K562 (cell line): ENCODE measurements around the gene HCAR1. TPM values are rescaled to one million over a fixed set of nuclear protein-coding genes. Genes with fewer than 3 reads are reported as not detected.

ENCODE experiments used
- ATAC-seq: fragments of 200-7000 bp; cut with Tn5 transposase; 3 replicates; pipeline ENCODE4 v1.9.1; 2020; ENCODE audit warnings: moderate library complexity
- BruUV-seq: library from RNA; stranded (reverse); fragments of 400-500 nt; replicated peaks from 2 replicates; lab custom pipeline; 2021; lab: Mats Ljungman, UMichigan
- CTCF ChIA-PET: fragments of 300-600 bp; formaldehyde crosslinking; extraction: SDS; loops from one replicate; lab custom pipeline; 2021; ENCODE audit warnings: low intra/inter-chr PET ratio; lab: Yijun Ruan, JAX
- POLR2A ChIA-PET: fragments of 300-600, 350-650 bp; sonication (Branson Sonifier 250); formaldehyde crosslinking; extraction: SDS; loops from one replicate; lab custom pipeline; 2021; ENCODE audit warnings: antibody characterized with exemption, inconsistent platforms; lab: Yijun Ruan, JAX
- DNase-seq, 4 experiments: peaks; one replicate each; pipeline versions ENCODE4 v3.0.0 to v3.0.0-alpha.2; 2011 to 2018; ENCODE audit warnings: low spot score in 3 of 4, mixed read lengths in 3 of 4; ENCODE audit errors: extremely low read depth in 1 of 4
- FAIRE-seq: peaks from 2 replicates; lab custom pipeline; 2011; peaks lifted over from hg19 to GRCh38; lab: Jason Lieb, UNC
- H2AFZ ChIP-seq: 2 replicates; pipeline ENCODE4 v1.6.0; 2011; ENCODE audit warnings: low read depth, low read length, control low read depth, inconsistent platforms
- H3K27ac ChIP-seq: fragments of 200-600 bp; 3 replicates; pipeline ENCODE4 v1.8.0; 2011; ENCODE audit warnings: low read depth, mild to moderate bottlenecking, control low read depth, inconsistent platforms, low read length, moderate library complexity, mixed read lengths; ENCODE audit errors: extremely low read depth
- H3K27me3 ChIP-seq, 2 experiments: fragments of 300-600 bp in 1 of 2; 2 replicates in 1 of 2; 3 replicates in 1 of 2; pipeline versions ENCODE4 v1.6.0 to v1.8.0; 2011; ENCODE audit warnings: inconsistent platforms in 2 of 2, low read length in 2 of 2, mild to moderate bottlenecking in 1 of 2, mixed read lengths in 1 of 2, moderate library complexity in 1 of 2; ENCODE audit not compliant: control insufficient read depth in 2 of 2, insufficient read depth in 2 of 2
- H3K36me3 ChIP-seq: fragments of 300-600 bp; 3 replicates; pipeline ENCODE4 v1.8.0; 2011; ENCODE audit warnings: mild to moderate bottlenecking, low read length, inconsistent platforms; ENCODE audit not compliant: control insufficient read depth, insufficient read depth
- H3K4me1 ChIP-seq, 2 experiments: fragments of 200-600 bp in 1 of 2; replicated peaks in 1 of 2; 2 replicates in 1 of 2; 3 replicates in 1 of 2; pipeline versions ENCODE4 v1.5.1 to v1.8.0; 2011; ENCODE audit warnings: inconsistent platforms in 2 of 2, low read length in 2 of 2, mild to moderate bottlenecking in 1 of 2, mixed read lengths in 1 of 2, moderate library complexity in 1 of 2; ENCODE audit not compliant: control insufficient read depth in 2 of 2, insufficient read depth in 2 of 2
- H3K4me2 ChIP-seq: 2 replicates; pipeline ENCODE4 v1.6.1; 2011; ENCODE audit warnings: low read length, control low read depth, inconsistent platforms, mixed read lengths; ENCODE audit not compliant: insufficient read depth
- H3K4me3 ChIP-seq: fragments of 200-600 bp; sonication (generic), shearing (Covaris generic); 2 replicates; pipeline ENCODE4 v1.5.1; 2016; ENCODE audit warnings: control low read depth, inconsistent platforms
- H3K79me2 ChIP-seq: fragments of 200-600 bp; 3 replicates; pipeline ENCODE4 v1.8.0; 2011; ENCODE audit warnings: low read length, inconsistent platforms; ENCODE audit not compliant: control insufficient read depth, insufficient read depth
- H3K9ac ChIP-seq, 2 experiments: 2 replicates each; pipeline versions ENCODE4 v1.6.0 to v1.6.1; 2011; ENCODE audit warnings: low read depth in 2 of 2, low read length in 2 of 2, control low read depth in 1 of 2, inconsistent platforms in 1 of 2, mild to moderate bottlenecking in 1 of 2, mixed read lengths in 1 of 2; ENCODE audit not compliant: insufficient read depth in 1 of 2
- H3K9me1 ChIP-seq: one replicate; pipeline ENCODE4 v1.6.0; 2011; ENCODE audit warnings: inconsistent platforms, mild to moderate bottlenecking, low read length, moderate library complexity; ENCODE audit not compliant: control insufficient read depth, insufficient read depth
- H3K9me3 ChIP-seq: replicated peaks from 2 replicates; pipeline ENCODE4 v1.5.1; 2011; ENCODE audit warnings: low read depth, low read length, inconsistent platforms; ENCODE audit not compliant: control insufficient read depth, insufficient read depth
- H4K20me1 ChIP-seq: replicated peaks from 2 replicates; pipeline ENCODE4 v1.6.1; 2011; ENCODE audit warnings: low read length, inconsistent platforms, mixed read lengths; ENCODE audit not compliant: control insufficient read depth, insufficient read depth
- NFE2 ChIP-seq: IDR thresholded peaks from 2 replicates; pipeline ENCODE4 v1.6.1; 2014; ENCODE audit warnings: antibody characterized with exemption, low read depth
- TAF9B ChIP-seq: fragments of 450-650 bp; IDR thresholded peaks from 2 replicates; pipeline ENCODE4 v1.6.1; 2018; ENCODE audit warnings: mild to moderate bottlenecking; ENCODE audit not compliant: partially characterized antibody
- WGBS: fragments of 100-300 bp; shearing (Covaris generic); methylation state at CpG from one replicate; pipeline ENCODE4 v1.1.6; 2016; ENCODE audit warnings: low coverage, mixed read lengths; ENCODE audit not compliant: insufficient coverage; ENCODE audit errors: missing lambda C conversion rate; 5-methylcytosine and 5-hydroxymethylcytosine counted together
- in situ Hi-C: fragments of 300-500 bp; cut with MboI; formaldehyde crosslinking; loops from 4 replicates; pipeline ENCODE4 v1.15.0; 2018; ENCODE audit warnings: inconsistent platforms, mixed read lengths
- intact Hi-C: fragments of 100-400 bp; cut with micrococcal nuclease; formaldehyde crosslinking; loops from 2 replicates; pipeline ENCODE4 v1.14.2; 2022
- polyA plus RNA-seq, 8 experiments: library from polyadenylated mRNA; depleted of rRNA in 4 of 8; stranded (reverse) in 5 of 8; unstranded in 3 of 8; fragments of >200 nt; fragmentation: Nextera tagmentation in 2 of 8; fragmentation: Illumina TruSeq in 1 of 8; extraction: Ambion mirVana in 2 of 8; extraction: Trizol in 1 of 8; gene quantifications; 2 replicates each; pipeline versions ENCODE4 v1.2.1 to v1.2.3, GENCODE V29; 2011 to 2014; ENCODE audit warnings: inconsistent platforms in 1 of 8, missing spikeins in 1 of 8
- total RNA-seq, 7 experiments: library from RNA; depleted of rRNA in 6 of 7; stranded (reverse); fragments of >200 nt in 6 of 7; fragmentation: Illumina TruSeq in 2 of 7; extraction: Trizol in 2 of 7; gene quantifications; 2 replicates each; pipeline versions ENCODE4 v1.2.1 to v1.2.3, GENCODE V29; 2011 to 2021; ENCODE audit warnings: low replicate concordance in 1 of 7
- TF ChIP-seq, protein P1 (sequence below): sonication (generic); formaldehyde crosslinking; IDR thresholded peaks from 2 replicates; pipeline ENCODE4 v1.8.0; 2022; ENCODE audit warnings: missing genetic modification reagents, mild to moderate bottlenecking, moderate library complexity, borderline replicate concordance
- TF ChIP-seq, protein P2 (sequence below), 2 experiments: fragments of 450-650 bp in 1 of 2; IDR thresholded peaks; 2 replicates each; pipeline ENCODE4 v1.6.1; 2011 to 2017; ENCODE audit warnings: low read depth in 2 of 2, antibody characterized with exemption in 1 of 2, borderline replicate concordance in 1 of 2, low read length in 1 of 2, mild to moderate bottlenecking in 1 of 2, mixed read lengths in 1 of 2; ENCODE audit not compliant: control insufficient read depth in 1 of 2

HCAR1 gene
- total and polyA plus RNA-seq, 9 of the 15 experiments (the other 6 are each of a cell fraction or from before 2014, with no cell fraction given), result not detected

DNA sequence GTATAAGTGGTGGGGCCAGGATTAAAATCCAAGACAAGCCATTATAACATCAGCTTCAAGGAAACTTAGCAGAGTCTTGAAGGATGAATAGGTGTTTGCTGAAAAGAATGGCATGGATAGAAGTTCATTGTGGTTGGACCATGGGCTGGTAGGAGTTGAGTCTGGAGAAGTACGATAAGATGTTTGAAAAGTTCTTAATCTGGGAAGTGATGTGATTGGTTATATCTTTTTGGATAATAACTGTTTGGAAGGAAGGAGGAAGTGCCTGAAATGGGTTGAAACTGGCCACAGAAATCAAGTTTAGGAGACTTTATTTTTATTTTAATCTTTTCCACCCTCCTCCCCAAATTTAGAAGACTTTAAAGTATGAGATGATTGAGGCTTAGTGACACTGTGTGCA is 26.9 kb upstream of the HCAR1 start (continued):
- TF ChIP-seq, protein P1, sequence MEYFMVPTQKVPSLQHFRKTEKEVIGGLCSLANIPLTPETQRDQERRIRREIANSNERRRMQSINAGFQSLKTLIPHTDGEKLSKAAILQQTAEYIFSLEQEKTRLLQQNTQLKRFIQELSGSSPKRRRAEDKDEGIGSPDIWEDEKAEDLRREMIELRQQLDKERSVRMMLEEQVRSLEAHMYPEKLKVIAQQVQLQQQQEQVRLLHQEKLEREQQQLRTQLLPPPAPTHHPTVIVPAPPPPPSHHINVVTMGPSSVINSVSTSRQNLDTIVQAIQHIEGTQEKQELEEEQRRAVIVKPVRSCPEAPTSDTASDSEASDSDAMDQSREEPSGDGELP (CRISPR knock-in tag), result no peak
- TF ChIP-seq, protein P2, sequence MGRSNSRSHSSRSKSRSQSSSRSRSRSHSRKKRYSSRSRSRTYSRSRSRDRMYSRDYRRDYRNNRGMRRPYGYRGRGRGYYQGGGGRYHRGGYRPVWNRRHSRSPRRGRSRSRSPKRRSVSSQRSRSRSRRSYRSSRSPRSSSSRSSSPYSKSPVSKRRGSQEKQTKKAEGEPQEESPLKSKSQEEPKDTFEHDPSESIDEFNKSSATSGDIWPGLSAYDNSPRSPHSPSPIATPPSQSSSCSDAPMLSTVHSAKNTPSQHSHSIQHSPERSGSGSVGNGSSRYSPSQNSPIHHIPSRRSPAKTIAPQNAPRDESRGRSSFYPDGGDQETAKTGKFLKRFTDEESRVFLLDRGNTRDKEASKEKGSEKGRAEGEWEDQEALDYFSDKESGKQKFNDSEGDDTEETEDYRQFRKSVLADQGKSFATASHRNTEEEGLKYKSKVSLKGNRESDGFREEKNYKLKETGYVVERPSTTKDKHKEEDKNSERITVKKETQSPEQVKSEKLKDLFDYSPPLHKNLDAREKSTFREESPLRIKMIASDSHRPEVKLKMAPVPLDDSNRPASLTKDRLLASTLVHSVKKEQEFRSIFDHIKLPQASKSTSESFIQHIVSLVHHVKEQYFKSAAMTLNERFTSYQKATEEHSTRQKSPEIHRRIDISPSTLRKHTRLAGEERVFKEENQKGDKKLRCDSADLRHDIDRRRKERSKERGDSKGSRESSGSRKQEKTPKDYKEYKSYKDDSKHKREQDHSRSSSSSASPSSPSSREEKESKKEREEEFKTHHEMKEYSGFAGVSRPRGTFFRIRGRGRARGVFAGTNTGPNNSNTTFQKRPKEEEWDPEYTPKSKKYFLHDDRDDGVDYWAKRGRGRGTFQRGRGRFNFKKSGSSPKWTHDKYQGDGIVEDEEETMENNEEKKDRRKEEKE (IDR thresholded peaks at IDR 0.05; ENCODE audit: borderline replicate concordance in 1 of 2, control insufficient read depth in 1 of 2, low read depth in 2 of 2, low read length in 1 of 2), result no peak
- no peak for TF ChIP-seq TAF9B

DNA sequence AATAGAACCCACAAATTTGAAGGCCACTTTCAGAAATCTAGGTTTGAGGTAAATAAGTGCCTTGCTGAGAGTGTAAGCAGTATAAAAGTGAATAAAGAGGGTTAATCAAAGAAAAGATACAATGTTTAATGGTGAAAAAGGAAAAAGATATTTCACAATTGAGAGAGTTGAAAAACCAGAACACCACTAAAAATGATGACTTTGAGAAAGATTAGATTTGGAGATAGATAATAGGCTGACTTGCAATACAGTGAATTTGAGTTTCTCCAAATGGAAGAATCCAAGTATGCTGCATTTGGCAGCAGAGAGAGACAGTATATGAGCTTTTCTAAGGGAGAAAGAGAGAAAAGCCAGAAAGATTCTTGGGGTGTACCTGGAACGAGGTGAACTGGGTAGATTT is 24.1 kb upstream of the HCAR1 start:
- in situ Hi-C loops, result loop anchor here (5.0 kb wide), 1 partner anchor 117 kb away; no protein-coding TSS in a partner anchor
- H3K4me2 ChIP-seq, result no peak overlapping the region
- no peaks in the 10 kb centered on the region for H3K27me3 ChIP-seq
- intact Hi-C loops, result loop anchor here (10.0 kb wide), 1 partner anchor 360 kb away; no protein-coding TSS in a partner anchor
- CTCF ChIA-PET, result no interaction called here
- no peaks in the 10 kb centered on the region; the same call in 1 of the 2 replicates for H4K20me1 ChIP-seq
- H2AFZ ChIP-seq, result no peak overlapping the region
- H3K4me1 ChIP-seq, result peaks cover 31 to 33% of the 10 kb centered on the region in 2 experiments; a peak in 4 of 5 replicates
- H3K9me3 ChIP-seq, result no peaks in the 10 kb centered on the region
- WGBS, result 90% methylated on average over 1 of the region's 1 CpG
- H3K9me1 ChIP-seq, result no peaks in the 10 kb centered on the region
- BruUV-seq, result no TSS peak
- no peak overlapping the region for H3K9ac ChIP-seq
- POLR2A ChIA-PET, result no interaction called here
- no peak for FAIRE-seq
- no peak for DNase-seq
- peaks cover 59% of the 10 kb centered on the region for H3K36me3 ChIP-seq
- ATAC-seq, result no peak
- peaks cover 57% of the 10 kb centered on the region for H3K79me2 ChIP-seq
- no peak overlapping the region for H3K27ac ChIP-seq
- no peak overlapping the region for H3K4me3 ChIP-seq
- no peak for TF ChIP-seq NFE2
